Kidney capillary endothelial cell (primary cell): ENCODE measurements around the gene C16orf86.

Experiments used
- DNase-seq: peaks from one replicate; pipeline ENCODE4 v3.0.0-alpha.2; 2018; ENCODE audit warnings: low spot score

The C16orf86 gene

GRCh38 chr16:67667453-67667816 lies 821 bp downstream of the C16orf86 start:
- no peak for DNase-seq

GRCh38 chr16:67667817-67668494 lies 1.3 kb downstream of the C16orf86 start:
- peak; percentile 88 for DNase-seq

- DNase-seq: no peak
These were observed 2.0 kb downstream of the C16orf86 start for GRCh38 chr16:67668495-67669157.

GRCh38 chr16:67669499-67670101 lies 3.0 kb downstream of the C16orf86 start:
- DNase-seq: no peak

GRCh38 chr16:67672306-67672705 lies 5.7 kb downstream of the C16orf86 start:
- DNase-seq: no peak

GRCh38 chr16:67672739-67673662 lies 6.4 kb downstream of the C16orf86 start:
- peak; percentile 74 for DNase-seq

- DNase-seq: peak; percentile 84
These were observed 7.3 kb downstream of the C16orf86 start for GRCh38 chr16:67673712-67674580.

GRCh38 chr16:67674851-67675578 lies 8.4 kb downstream of the C16orf86 start:
- no peak for DNase-seq

GRCh38 chr16:67675579-67675935 lies 8.9 kb downstream of the C16orf86 start:
- no peak for DNase-seq

GRCh38 chr16:67675999-67676398 lies 9.4 kb downstream of the C16orf86 start:
- DNase-seq: no peak

- no peak for DNase-seq
These were observed 9.9 kb downstream of the C16orf86 start for GRCh38 chr16:67676516-67676915.

- no peak for DNase-seq
These were observed 10.3 kb downstream of the C16orf86 start for GRCh38 chr16:67676939-67677338.

GRCh38 chr16:67677712-67678111 lies 11.1 kb downstream of the C16orf86 start:
- DNase-seq: no peak

GRCh38 chr16:67678354-67679023 lies 11.9 kb downstream of the C16orf86 start:
- DNase-seq: no peak

GRCh38 chr16:67679935-67680897 lies 13.6 kb downstream of the C16orf86 start:
- DNase-seq: no peak

- DNase-seq: no peak
These were observed 17.2 kb downstream of the C16orf86 start for GRCh38 chr16:67683767-67684166.

- DNase-seq: no peak
These were observed 18.9 kb downstream of the C16orf86 start for GRCh38 chr16:67685388-67686112.
